Measurements from ENCODE around the gene STUB1.
"Not testable (repeated sequence)": the region's sequence is repeated elsewhere in the genome, so short reads cannot be mapped to it uniquely, and the experiment has no call there.

The STUB1 gene

GRCh38 chr16:712740-713250, 32.6 kb downstream of the STUB1 start:
- not testable (repeated sequence) for H3K4me1 Mint-ChIP-seq; H3K36me3 Mint-ChIP-seq (ENCODE audit: low read depth); H3K9me3 Mint-ChIP-seq; H3K27ac Mint-ChIP-seq
- TF ChIP-seq CTCF (IDR thresholded peaks at IDR 0.05; ENCODE audit: unreplicated experiment in 3 of 3): peak in 2 of 3 experiments; percentile 23 to 33
- H3K27me3 Mint-ChIP-seq (ENCODE audit: low read depth): peaks cover 47% of the 10 kb centered on the region
- peak overlapping the region in 2 of 3 experiments; percentile 7 to 10 for H3K4me3 Mint-ChIP-seq

- TF ChIP-seq CTCF (IDR thresholded peaks at IDR 0.05; ENCODE audit: unreplicated experiment in 3 of 3): no peak
- Mint-ChIP-seq H3K4me1 (peaks cover 7% of the 10 kb centered on the region), H3K4me3 (peak overlapping the region; percentile 25 to 52 (median 51)), H3K27ac (no peak overlapping the region), H3K9me3 (no peaks in the 10 kb centered on the region), H3K27me3 (ENCODE audit: low read depth) (peaks cover 39% of the 10 kb centered on the region), H3K36me3 (ENCODE audit: low read depth) (no peaks in the 10 kb centered on the region)
Measured at GRCh38 chr16:714079-714478, 33.9 kb downstream of the STUB1 start.

- peak within 1 kb of the TSS; percentile 78 to 80 (median 78) for H3K4me3 Mint-ChIP-seq
- H3K27me3 Mint-ChIP-seq (ENCODE audit: low read depth): peaks cover 31% of the 10 kb centered on the region
- no peak for TF ChIP-seq CTCF (IDR thresholded peaks at IDR 0.05; ENCODE audit: unreplicated experiment in 3 of 3)
- no peaks in the 10 kb centered on the region for H3K36me3 Mint-ChIP-seq (ENCODE audit: low read depth)
- H3K27ac Mint-ChIP-seq: no peak within 1 kb of the TSS
- H3K9me3 Mint-ChIP-seq: no peaks in the 10 kb centered on the region
- peaks cover 10% of the 10 kb centered on the region for H3K4me1 Mint-ChIP-seq
Measured at GRCh38 chr16:714558-715476, 34.6 kb downstream of the STUB1 start, which contains the start of gene METRN. Gene METRN, plus strand, starts transcription at chr16:715118. Its CDS starts 172 bp downstream, at chr16:715290.

- Mint-ChIP-seq H3K27me3 (ENCODE audit: low read depth) (peaks cover 26% of the 10 kb centered on the region), H3K4me3 (peak overlapping the region; percentile 78 to 80 (median 78)), H3K9me3 (no peaks in the 10 kb centered on the region), H3K4me1 (peaks cover 15% of the 10 kb centered on the region), H3K27ac (no peak overlapping the region), H3K36me3 (ENCODE audit: low read depth) (no peaks in the 10 kb centered on the region)
- peak in 1 of 3 experiments; percentile 17 for TF ChIP-seq CTCF (IDR thresholded peaks at IDR 0.05; ENCODE audit: unreplicated experiment in 3 of 3)
Measured at GRCh38 chr16:715477-716199, 35.4 kb downstream of the STUB1 start.

DNA sequence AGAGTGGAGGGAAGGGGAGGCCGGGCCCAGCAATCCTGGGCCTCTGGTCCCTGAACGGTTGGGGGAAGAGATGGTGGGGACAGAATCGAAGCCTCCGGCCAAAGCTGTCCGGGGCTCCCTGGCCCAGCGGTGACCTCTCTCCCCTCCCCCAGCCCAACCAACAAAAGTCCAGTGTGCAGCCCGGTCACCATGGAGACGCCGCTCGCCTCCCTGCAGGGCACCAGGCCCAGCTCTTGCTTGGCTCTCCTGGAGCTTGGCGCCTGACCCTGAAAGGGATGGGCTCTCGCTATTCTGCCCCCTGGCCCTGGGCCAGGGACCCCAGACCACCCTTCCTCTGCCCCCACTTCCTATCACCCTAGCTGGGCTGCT, 36.0 kb downstream of the STUB1 start:
- Mint-ChIP-seq H3K27me3 (ENCODE audit: low read depth) (peaks cover 23% of the 10 kb centered on the region), H3K4me3 (peak overlapping the region; percentile 78 to 80 (median 78)), H3K9me3 (no peaks in the 10 kb centered on the region), H3K36me3 (ENCODE audit: low read depth) (no peaks in the 10 kb centered on the region), H3K27ac (peak overlapping the region in 1 of 3 experiments; percentile 63), H3K4me1 (peaks cover 15% of the 10 kb centered on the region)
- TF ChIP-seq CTCF (IDR thresholded peaks at IDR 0.05; ENCODE audit: unreplicated experiment in 3 of 3): no peak
